ACC112 (cell line): ENCODE data around the gene PLVAP.

ENCODE experiments used
- H2AFZ ChIP-seq: fragments of 200-600 bp; sonication (generic); one replicate; pipeline ENCODE4 v1.6.0; 2017; ENCODE audit warnings: antibody characterized with exemption, low read length; ENCODE audit not compliant: unreplicated experiment
- H3K27ac ChIP-seq: fragments of 200-600 bp; sonication (generic); 2 replicates; pipeline ENCODE4 v1.5.1; 2014; ENCODE audit warnings: low read depth, mild to moderate bottlenecking, antibody characterized with exemption, low read length, moderate library complexity
- H3K27me3 ChIP-seq: fragments of 200-600 bp; sonication (generic); 2 replicates; pipeline ENCODE4 v1.6.1; 2014; ENCODE audit warnings: mild to moderate bottlenecking, antibody characterized with exemption, low read length, moderate library complexity, mixed read lengths; ENCODE audit not compliant: insufficient read depth
- H3K36me3 ChIP-seq: fragments of 200-600 bp; sonication (generic); 2 replicates; pipeline ENCODE4 v1.6.1; 2016; ENCODE audit warnings: mild to moderate bottlenecking, antibody characterized with exemption, low read length, moderate library complexity, mixed read lengths; ENCODE audit not compliant: insufficient read depth
- H3K4me1 ChIP-seq: fragments of 200-600 bp; sonication (generic); one replicate; pipeline ENCODE4 v1.6.1; 2016; ENCODE audit warnings: low read length, mixed read lengths; ENCODE audit not compliant: insufficient read depth, unreplicated experiment, control insufficient read depth
- H3K4me3 ChIP-seq: fragments of 200-600 bp; sonication (generic); 2 replicates; pipeline ENCODE4 v1.5.1; 2014; ENCODE audit warnings: mild to moderate bottlenecking, low read depth, low read length
- H3K79me2 ChIP-seq: fragments of 200-600 bp; sonication (generic); one replicate; pipeline ENCODE4 v1.6.0; 2016; ENCODE audit warnings: low read length; ENCODE audit not compliant: control insufficient read depth, unreplicated experiment, insufficient read depth

Gene PLVAP

DNA sequence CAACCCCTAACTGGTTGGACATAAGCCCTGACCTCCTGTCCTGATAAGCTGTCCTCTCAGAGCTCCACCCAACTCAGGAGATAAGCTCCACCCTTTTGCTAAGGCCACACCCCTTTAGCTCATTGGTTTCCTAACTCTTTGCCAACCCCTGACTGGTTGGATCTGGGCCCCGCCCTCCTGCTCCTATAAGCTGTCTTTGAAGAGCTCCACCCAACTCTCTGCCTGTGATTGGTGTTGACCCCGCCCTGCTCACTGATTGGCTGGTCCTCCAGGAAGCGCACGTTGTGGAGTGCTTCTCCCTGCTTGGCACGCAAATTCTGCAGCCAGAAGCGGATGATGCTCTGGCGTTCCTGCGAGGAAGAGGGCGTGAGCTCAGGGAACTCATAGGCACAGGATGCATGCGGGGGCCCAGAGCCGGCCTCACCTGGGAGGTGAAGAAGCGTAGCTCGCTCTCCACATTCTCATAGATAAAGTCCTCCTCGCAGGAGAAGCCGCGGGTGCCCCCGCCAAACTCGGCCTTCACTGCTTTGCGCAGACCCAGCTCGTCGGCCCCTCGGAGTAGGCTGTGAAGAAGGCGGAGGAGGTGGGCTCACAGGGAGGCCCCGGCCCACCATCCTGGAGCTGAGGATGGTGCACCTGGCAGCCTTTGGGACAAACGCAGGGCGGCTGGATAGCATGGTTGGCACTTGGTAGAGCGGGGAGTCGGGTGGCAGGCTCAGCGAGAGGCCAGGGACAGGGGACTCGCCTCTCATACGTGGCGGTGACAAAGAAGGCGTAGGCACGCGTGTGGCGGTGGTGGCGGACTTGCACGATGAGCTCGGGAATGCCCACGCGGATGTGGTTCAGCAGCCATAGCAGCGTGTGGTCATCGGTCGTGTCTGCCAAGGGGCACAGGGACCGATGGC, 44.2 kb downstream of the PLVAP start:
- Histone ChIP-seq H3K36me3 (no peaks in the 10 kb centered on the region; the same call in 1 of the 2 replicates), H3K27ac (no peak overlapping the region), H3K4me1 (no peaks in the 10 kb centered on the region), H3K79me2 (peaks cover 3% of the 10 kb centered on the region), H3K27me3 (no peaks in the 10 kb centered on the region), H2AFZ (no peak overlapping the region), H3K4me3 (no peak overlapping the region)

- Histone ChIP-seq H3K4me1 (no peaks in the 10 kb centered on the region), H3K4me3 (no peak overlapping the region)
Measured at GRCh38 chr19:17332360-17332676, 44.8 kb downstream of the PLVAP start.

DNA sequence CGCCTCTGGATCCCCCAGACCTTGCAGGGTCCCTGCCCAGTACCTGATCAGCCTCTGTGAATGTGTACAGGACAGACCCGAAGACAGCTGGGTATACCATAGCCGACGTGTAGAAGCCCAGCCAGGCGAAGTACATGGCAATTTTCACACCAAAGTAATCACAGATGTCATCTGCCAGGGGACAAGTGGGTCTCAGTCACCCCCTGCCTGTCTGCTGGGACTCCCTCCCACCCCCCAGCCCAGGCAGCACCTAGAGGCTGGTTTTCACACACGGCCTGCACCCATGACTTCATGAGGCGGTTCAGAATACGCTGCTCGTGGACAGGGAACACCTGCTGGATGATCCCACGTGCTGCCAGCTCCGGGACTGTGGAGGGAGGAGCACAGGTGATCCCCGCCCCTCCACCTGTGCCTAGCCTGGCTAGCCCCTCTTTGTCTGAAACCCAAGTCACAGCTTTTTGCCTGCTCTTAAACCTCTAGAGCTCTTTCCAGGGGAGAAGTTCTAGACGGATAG, 46.0 kb downstream of the PLVAP start:
- H2AFZ ChIP-seq = no peak overlapping the region
- no peak overlapping the region for H3K27ac ChIP-seq
- no peak overlapping the region for H3K4me3 ChIP-seq
- H3K79me2 ChIP-seq = no peaks in the 10 kb centered on the region
- no peaks in the 10 kb centered on the region for H3K4me1 ChIP-seq
- H3K36me3 ChIP-seq = no peaks in the 10 kb centered on the region; the same call in 1 of the 2 replicates
- no peaks in the 10 kb centered on the region for H3K27me3 ChIP-seq

More at GRCh38 chr19:17332360-17332676, 44.8 kb downstream of the PLVAP start:
- no peaks in the 10 kb centered on the region; the same call in 1 of the 2 replicates for H3K36me3 ChIP-seq
- no peak overlapping the region for H3K27ac ChIP-seq
- H3K79me2 ChIP-seq = no peaks in the 10 kb centered on the region
- no peak overlapping the region for H2AFZ ChIP-seq
- H3K27me3 ChIP-seq = no peaks in the 10 kb centered on the region

DNA sequence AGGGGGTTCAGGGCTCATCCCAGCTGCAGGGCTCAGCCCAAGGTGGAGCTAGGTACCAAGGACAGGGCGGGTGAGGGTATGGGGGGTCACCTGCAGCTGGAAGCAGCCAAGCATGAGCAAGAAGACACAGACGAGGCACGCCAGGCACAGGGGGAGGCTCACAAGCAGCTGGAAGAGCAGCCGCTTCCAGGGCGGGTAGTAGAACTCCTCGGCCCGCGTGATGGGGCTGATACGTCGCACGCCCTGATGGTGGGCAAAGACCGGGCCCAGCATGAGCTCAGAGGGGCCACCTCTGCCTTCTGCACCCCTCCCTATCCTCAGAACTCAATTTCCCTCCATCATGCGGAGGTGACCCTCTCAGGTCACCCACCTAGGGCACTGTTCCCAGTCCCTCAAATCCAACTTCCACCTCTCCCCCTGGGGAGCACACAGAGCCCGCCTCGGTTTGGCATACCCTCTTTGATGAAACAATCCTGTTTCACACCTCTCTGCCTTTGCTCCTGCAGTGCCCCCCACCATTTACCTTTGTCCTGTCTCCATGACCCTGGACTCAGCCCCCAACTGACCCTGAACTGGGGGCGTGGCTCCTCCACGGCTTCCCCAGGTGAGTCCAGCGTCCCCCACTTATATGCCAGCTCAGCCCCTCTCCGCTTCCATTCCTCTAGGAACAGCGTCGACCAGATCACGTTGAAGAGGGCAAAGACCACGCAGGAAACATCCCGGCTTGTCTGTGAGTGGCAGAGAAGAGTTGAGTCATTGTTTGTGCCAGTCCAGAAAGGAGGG, 46.7 kb downstream of the PLVAP start:
- Histone ChIP-seq H3K4me1 (no peaks in the 10 kb centered on the region), H3K4me3 (no peak overlapping the region), H3K27ac (no peak overlapping the region), H3K36me3 (no peaks in the 10 kb centered on the region; the same call in 1 of the 2 replicates), H2AFZ (no peak overlapping the region), H3K27me3 (no peaks in the 10 kb centered on the region), H3K79me2 (no peaks in the 10 kb centered on the region)

DNA sequence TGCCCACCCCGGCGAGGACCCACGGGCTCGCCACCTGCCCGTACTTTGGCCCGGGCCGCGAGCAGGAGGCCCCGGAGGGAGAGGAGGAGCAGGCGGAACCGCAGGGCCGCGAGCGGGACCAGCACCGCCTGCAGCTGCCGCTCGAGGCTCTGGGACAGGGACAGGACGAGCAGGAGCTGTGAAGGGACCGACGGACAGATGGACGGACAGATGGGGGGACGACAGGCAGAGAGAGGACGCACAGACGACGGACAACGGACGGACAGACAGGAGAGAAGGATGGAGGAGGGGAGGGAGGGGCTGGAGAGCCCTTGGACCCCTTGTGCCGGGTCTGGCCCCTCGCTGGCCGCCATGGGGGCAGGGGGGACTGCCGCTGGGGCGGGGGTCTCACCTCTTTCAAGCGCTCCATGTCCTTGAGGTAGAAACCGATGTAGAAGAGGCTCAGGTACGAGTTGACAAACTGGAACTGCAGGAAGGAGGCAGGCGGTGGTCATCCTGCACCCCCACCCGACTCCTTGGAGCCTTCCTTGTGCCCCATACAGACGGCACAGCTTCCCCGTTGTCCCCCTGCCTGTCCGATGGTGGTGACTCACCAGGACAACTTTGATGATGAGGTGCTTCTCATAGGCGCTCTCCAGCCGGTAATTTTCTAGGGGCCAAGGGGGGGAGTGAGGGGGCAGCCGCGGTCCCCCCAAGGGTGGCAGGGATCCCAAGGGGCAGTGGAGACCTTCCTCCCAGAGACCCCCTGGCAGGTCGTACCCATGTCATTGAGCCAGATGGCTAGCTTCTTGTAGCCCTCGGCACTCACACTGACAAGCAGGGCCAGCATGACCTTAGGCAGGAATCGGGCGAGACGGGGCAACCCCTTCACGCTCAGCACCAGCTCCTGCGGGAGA, 47.5 kb downstream of the PLVAP start:
- no peaks in the 10 kb centered on the region for H3K79me2 ChIP-seq
- H3K4me1 ChIP-seq = no peaks in the 10 kb centered on the region
- H2AFZ ChIP-seq = no peak overlapping the region
- no peak overlapping the region for H3K4me3 ChIP-seq
- H3K36me3 ChIP-seq = no peaks in the 10 kb centered on the region; the same call in 1 of the 2 replicates
- H3K27me3 ChIP-seq = no peaks in the 10 kb centered on the region
- no peak overlapping the region for H3K27ac ChIP-seq

- H2AFZ ChIP-seq = no peak overlapping the region
- H3K79me2 ChIP-seq = no peaks in the 10 kb centered on the region
- H3K27me3 ChIP-seq = no peaks in the 10 kb centered on the region
- no peaks in the 10 kb centered on the region; the same call in 1 of the 2 replicates for H3K36me3 ChIP-seq
- H3K4me1 ChIP-seq = no peaks in the 10 kb centered on the region
- no peak overlapping the region for H3K4me3 ChIP-seq
- no peak overlapping the region for H3K27ac ChIP-seq
Measured at GRCh38 chr19:17328517-17329365, 48.4 kb downstream of the PLVAP start.

DNA sequence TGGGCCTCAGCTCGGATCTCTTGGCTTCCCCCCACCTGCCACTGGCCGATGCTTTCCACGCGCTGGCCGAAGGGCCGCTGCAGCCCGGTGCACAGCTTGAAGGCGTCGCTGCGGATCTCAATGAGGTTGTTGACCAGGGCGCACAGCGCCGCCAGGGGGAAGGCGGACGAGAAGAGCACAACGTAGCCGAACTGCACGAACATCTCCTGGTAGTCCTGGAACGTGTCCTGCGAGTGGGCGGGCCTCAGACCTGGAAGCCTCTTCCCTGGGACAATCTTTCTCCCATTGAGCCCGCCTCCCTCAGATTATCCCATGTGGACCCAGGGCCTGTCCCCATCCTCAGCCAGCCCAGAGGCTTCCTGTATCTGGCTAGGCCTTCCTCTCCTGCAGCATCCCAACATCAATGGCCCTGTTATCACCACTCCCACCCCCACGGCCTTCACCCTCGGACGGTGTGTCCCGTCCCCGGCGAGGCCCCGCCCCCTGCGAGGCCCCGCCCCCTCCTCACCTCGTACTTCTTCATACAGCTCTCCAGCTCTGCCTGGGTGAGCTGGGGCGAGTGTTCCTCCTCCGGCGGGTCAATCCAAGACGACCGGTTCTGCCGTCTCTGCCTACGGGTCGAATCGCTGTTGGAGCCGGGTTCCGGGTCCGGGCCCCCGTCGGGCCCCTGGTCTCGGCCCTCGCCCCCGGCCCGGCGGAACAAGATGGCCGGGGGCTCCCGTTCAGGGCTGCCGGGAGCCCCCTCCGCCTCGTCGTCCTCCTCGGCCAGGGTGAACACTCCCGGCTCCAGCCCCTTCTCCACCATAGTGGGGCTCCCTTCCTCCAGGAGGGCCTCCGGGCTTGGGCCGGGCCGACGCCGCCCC, 49.3 kb downstream of the PLVAP start:
- H3K27ac ChIP-seq = no peak overlapping the region
- H3K36me3 ChIP-seq = no peaks in the 10 kb centered on the region; the same call in 1 of the 2 replicates
- H3K27me3 ChIP-seq = no peaks in the 10 kb centered on the region
- no peak overlapping the region for H3K4me3 ChIP-seq
- H2AFZ ChIP-seq = no peak overlapping the region
- no peaks in the 10 kb centered on the region for H3K4me1 ChIP-seq
- no peaks in the 10 kb centered on the region for H3K79me2 ChIP-seq

GRCh38 chr19:17327068-17327653, 50.0 kb downstream of the PLVAP start:
- Histone ChIP-seq H3K27ac (no peak overlapping the region), H2AFZ (no peak overlapping the region), H3K36me3 (no peaks in the 10 kb centered on the region), H3K4me1 (no peaks in the 10 kb centered on the region), H3K27me3 (no peaks in the 10 kb centered on the region), H3K79me2 (no peaks in the 10 kb centered on the region), H3K4me3 (no peak overlapping the region)

DNA sequence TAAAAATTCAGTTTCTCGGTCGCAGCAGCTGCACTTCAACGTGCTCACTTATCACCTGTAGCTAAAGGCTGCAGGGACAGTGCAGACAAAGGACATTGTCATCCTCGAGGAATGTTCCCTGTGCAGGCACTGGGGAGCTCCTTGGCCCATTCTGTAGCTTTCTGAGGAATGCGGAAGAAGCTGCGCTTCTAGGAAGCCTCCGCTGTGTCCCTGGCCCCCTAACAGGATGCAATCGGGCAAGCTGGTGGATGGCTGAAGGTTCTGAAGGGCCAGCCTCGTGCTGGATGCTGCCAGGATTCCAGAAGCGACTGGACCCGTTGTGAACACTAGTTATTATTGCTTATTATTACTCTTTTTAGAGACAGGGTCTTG, 50.6 kb downstream of the PLVAP start:
- Histone ChIP-seq H3K36me3 (no peaks in the 10 kb centered on the region), H3K4me1 (no peaks in the 10 kb centered on the region), H2AFZ (no peak overlapping the region), H3K27me3 (no peaks in the 10 kb centered on the region), H3K4me3 (no peak overlapping the region), H3K27ac (no peak overlapping the region), H3K79me2 (no peaks in the 10 kb centered on the region)
